HCT116 (cell line): ENCODE measurements around the gene RGSL1.

Experiments used
- EZH2 ChIP-seq: fragments of 200-600 bp; sonication (generic); IDR thresholded peaks from 2 replicates; pipeline ENCODE4 v1.6.1; 2017; ENCODE audit warnings: antibody characterized with exemption, mixed run types
- JUND ChIP-seq: IDR thresholded peaks from 2 replicates; pipeline ENCODE4 v1.6.1; 2012
- POLR2A ChIP-seq: IDR thresholded peaks from 2 replicates; pipeline ENCODE4 v1.7.0; 2011; ENCODE audit warnings: borderline replicate concordance; ENCODE audit not compliant: insufficient read depth, insufficient read length; ENCODE audit errors: extremely low read depth
- SP1 ChIP-seq: IDR thresholded peaks from 2 replicates; pipeline ENCODE4 v1.6.1; 2012; ENCODE audit warnings: low read depth
- TF ChIP-seq, protein P1 (sequence below), 3 experiments: fragments of 200-600 bp in 1 of 3; sonication (generic) in 1 of 3; IDR thresholded peaks in 2 of 3; conservative IDR thresholded peaks in 1 of 3; 2 replicates each; pipeline ENCODE4 v1.5.1; 2012 to 2017; ENCODE audit warnings: low read depth in 2 of 3, low read length in 2 of 3, antibody characterized with exemption in 1 of 3, borderline replicate concordance in 1 of 3, control low read depth in 1 of 3, mild to moderate bottlenecking in 1 of 3, mixed read lengths in 1 of 3, mixed run types in 1 of 3, moderate library complexity in 1 of 3; ENCODE audit not compliant: insufficient read depth in 1 of 3

DNA sequence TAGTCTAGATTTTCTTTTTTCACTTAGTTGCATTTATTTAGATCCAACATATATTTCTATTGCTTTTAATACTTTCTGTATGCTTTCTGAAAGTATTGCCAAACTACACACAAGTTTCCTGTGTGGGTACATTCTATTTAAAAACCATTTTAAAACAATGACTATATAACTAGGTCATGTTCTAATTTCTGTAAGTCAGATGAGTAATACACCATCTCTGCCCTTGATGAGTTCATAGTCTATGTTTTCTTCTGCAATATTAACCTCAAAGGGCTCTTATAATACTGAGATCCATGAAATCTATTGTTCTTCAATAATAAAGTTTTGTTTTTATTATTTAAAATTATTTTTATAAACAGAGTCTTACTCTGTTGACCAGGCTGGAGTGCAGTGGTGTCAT is 70.8 kb downstream of the RGSL1 start:
- TF ChIP-seq, protein P1, sequence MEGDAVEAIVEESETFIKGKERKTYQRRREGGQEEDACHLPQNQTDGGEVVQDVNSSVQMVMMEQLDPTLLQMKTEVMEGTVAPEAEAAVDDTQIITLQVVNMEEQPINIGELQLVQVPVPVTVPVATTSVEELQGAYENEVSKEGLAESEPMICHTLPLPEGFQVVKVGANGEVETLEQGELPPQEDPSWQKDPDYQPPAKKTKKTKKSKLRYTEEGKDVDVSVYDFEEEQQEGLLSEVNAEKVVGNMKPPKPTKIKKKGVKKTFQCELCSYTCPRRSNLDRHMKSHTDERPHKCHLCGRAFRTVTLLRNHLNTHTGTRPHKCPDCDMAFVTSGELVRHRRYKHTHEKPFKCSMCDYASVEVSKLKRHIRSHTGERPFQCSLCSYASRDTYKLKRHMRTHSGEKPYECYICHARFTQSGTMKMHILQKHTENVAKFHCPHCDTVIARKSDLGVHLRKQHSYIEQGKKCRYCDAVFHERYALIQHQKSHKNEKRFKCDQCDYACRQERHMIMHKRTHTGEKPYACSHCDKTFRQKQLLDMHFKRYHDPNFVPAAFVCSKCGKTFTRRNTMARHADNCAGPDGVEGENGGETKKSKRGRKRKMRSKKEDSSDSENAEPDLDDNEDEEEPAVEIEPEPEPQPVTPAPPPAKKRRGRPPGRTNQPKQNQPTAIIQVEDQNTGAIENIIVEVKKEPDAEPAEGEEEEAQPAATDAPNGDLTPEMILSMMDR (IDR thresholded peaks at IDR 0.05 in 2 of 3, conservative IDR thresholded peaks at IDR 0.05 in 1 of 3; ENCODE audit: borderline replicate concordance in 1 of 3, insufficient read depth in 1 of 3, low read depth in 2 of 3, low read length in 2 of 3) = no peak
- TF ChIP-seq POLR2A (no peak), EZH2 (no peak), SP1 (no peak), JUND (no peak)
